Measurements from ENCODE around the gene SLC28A1.

GRCh38 chr15:84869510-84869909, 15.0 kb upstream of the SLC28A1 start:
- no peak for TF ChIP-seq EZH2phosphoT487 (IDR thresholded peaks at IDR 0.05; ENCODE audit: borderline replicate concordance, low read length)
- TF ChIP-seq EZH2 (IDR thresholded peaks at IDR 0.05; ENCODE audit: low read length, unreplicated experiment) = no peak
